ENCODE results near the gene MRPS5.

The MRPS5 gene

DNA sequence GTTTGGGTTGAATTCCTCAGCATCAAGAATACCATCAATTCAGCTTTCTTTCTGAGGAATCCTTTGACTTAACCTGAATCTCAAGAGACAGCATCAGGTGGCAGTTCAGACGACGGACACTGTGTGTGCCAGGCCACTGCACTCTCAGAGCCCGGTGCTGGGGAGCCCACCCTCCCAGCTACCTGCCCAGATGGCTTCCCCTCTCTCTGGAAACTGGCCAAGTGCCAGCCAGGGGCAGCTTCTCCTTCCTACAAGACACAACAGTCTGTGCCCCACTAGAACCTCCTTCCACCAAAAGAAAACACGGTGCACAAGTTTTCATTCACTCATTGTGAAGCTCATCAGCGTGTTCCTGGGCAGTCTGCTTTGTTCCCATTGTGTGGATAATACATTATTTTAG, 67.6 kb downstream of the MRPS5 start:
- Histone ChIP-seq H3K9ac (no peak overlapping the region), H3K4me1 (peaks cover 13 to 49% (median 36%) of the 10 kb centered on the region in 10 experiments), H3K4me2 (peak overlapping the region in 3 of 11 experiments; percentile 4 to 64 (median 51); a peak in 2 of 22 replicates), H4K20me1 (peaks cover 0 to 2% (median 0%) of the 10 kb centered on the region in 11 experiments; a peak in 1 of 22 replicates), H3K4me3 (no peak overlapping the region), H3K27me3 (no peaks in the 10 kb centered on the region), H3K9me3 (replicated peaks in 1 of 11) (no peaks in the 10 kb centered on the region), H3K27ac (no peak overlapping the region), H3K36me3 (no peaks in the 10 kb centered on the region)
- TF ChIP-seq Cebpa-rat (IDR thresholded peaks at IDR 0.05): no peak

- Histone ChIP-seq H4K20me1 (peaks cover 0 to under 1% (median 0%) of the 10 kb centered on the region in 11 experiments; a peak in 1 of 22 replicates), H3K27ac (no peak overlapping the region), H3K9ac (no peak overlapping the region), H3K4me1 (peaks cover 13 to 44% (median 31%) of the 10 kb centered on the region in 10 experiments), H3K4me3 (no peak overlapping the region), H3K4me2 (no peak overlapping the region), H3K9me3 (replicated peaks in 1 of 11) (no peaks in the 10 kb centered on the region), H3K27me3 (no peaks in the 10 kb centered on the region), H3K36me3 (no peaks in the 10 kb centered on the region)
- TF ChIP-seq Cebpa-rat (IDR thresholded peaks at IDR 0.05): no peak
These were observed 68.1 kb downstream of the MRPS5 start for GRCh38 chr2:95053543-95053942.

DNA sequence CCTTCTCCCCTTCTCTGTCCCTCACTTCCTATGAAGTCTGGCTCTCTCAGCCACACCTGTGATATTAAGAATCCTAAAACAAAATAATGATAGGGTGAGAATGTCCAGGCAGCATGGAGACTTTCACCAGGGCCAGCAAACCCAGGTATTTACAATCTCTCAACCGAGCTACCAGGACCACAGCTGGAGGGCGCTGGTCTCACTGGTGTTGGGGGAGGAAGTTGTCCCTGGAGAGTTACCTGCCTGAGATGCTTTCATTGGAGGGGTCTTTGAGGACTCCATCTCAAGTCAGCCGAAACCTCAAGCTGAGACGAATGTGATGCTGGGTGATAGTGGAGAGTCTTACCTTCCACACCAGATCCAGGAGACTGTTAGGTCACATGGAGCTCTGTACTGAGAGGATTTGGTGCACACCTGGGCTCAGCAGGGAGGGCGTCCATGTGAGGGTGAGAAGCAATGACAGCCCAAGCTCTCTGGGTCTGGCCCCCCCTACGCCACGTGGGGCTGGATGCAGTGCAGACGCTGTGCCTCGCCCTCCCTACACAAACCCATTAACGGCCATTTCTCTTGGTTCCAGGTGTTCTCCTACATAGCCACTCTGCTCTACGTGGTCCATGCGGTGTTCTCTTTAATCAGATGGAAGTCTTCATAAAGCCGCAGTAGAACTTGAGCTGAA, 68.7 kb downstream of the MRPS5 start:
- Histone ChIP-seq H3K9me3 (replicated peaks in 1 of 11) (no peaks in the 10 kb centered on the region), H4K20me1 (no peaks in the 10 kb centered on the region), H3K36me3 (no peaks in the 10 kb centered on the region), H3K4me3 (no peak overlapping the region), H3K27ac (no peak overlapping the region), H3K4me1 (peaks cover 13 to 40% (median 28%) of the 10 kb centered on the region in 10 experiments), H3K9ac (no peak overlapping the region), H3K27me3 (no peaks in the 10 kb centered on the region), H3K4me2 (no peak overlapping the region)
- TF ChIP-seq Cebpa-rat (IDR thresholded peaks at IDR 0.05): no peak

DNA sequence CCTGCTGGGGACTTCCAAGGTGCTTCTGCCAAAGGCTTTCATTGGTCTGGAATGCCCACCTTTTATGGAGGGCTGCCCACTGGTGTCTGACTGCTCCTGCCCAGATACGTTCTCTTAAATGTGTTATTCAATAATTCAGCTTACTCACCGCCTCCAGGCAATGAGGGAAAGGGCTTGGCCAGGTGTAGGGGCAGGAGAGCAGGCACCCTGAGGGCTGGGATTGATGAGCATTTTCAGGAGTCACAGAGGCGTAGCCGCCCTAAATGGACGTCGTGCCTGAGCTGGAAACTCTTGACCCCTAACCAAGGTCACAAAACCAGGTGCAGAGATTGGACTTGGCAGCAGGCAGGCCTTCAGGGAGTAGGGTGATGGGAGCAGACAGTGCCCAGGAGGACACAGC, 69.3 kb downstream of the MRPS5 start:
- no peak overlapping the region for H3K27ac ChIP-seq
- no peak overlapping the region for H3K4me3 ChIP-seq
- no peaks in the 10 kb centered on the region for H4K20me1 ChIP-seq
- no peaks in the 10 kb centered on the region for H3K36me3 ChIP-seq
- peaks cover 13 to 44% (median 34%) of the 10 kb centered on the region in 10 experiments for H3K4me1 ChIP-seq
- no peaks in the 10 kb centered on the region for H3K9me3 ChIP-seq (replicated peaks in 1 of 11)
- H3K9ac ChIP-seq: no peak overlapping the region
- no peak overlapping the region for H3K4me2 ChIP-seq
- TF ChIP-seq Cebpa-rat (IDR thresholded peaks at IDR 0.05): no peak
- no peaks in the 10 kb centered on the region for H3K27me3 ChIP-seq

- no peak overlapping the region for H3K27ac ChIP-seq
- no peaks in the 10 kb centered on the region for H4K20me1 ChIP-seq
- TF ChIP-seq Cebpa-rat (IDR thresholded peaks at IDR 0.05): no peak
- H3K9ac ChIP-seq: no peak overlapping the region
- H3K27me3 ChIP-seq: no peaks in the 10 kb centered on the region
- no peaks in the 10 kb centered on the region for H3K9me3 ChIP-seq (replicated peaks in 1 of 11)
- no peak overlapping the region for H3K4me2 ChIP-seq
- peaks cover 13 to 45% (median 35%) of the 10 kb centered on the region in 10 experiments for H3K4me1 ChIP-seq
- H3K36me3 ChIP-seq: no peaks in the 10 kb centered on the region
- H3K4me3 ChIP-seq: no peak overlapping the region
These were observed 70.0 kb downstream of the MRPS5 start for GRCh38 chr2:95051626-95052025.

GRCh38 chr2:95050385-95051300, 71.0 kb downstream of the MRPS5 start:
- peaks cover 13 to 39% (median 29%) of the 10 kb centered on the region in 10 experiments for H3K4me1 ChIP-seq
- H4K20me1 ChIP-seq: no peaks in the 10 kb centered on the region
- H3K9ac ChIP-seq: no peak overlapping the region
- H3K27ac ChIP-seq: no peak overlapping the region; a peak in 1 of 22 replicates
- no peaks in the 10 kb centered on the region for H3K9me3 ChIP-seq (replicated peaks in 1 of 11)
- H3K4me3 ChIP-seq: no peak overlapping the region
- no peaks in the 10 kb centered on the region for H3K36me3 ChIP-seq
- TF ChIP-seq Cebpa-rat (IDR thresholded peaks at IDR 0.05): peak in 4 of 11 experiments; percentile 8 to 71 (median 36); a peak in 3 of 22 replicates
- peak overlapping the region; percentile 50 to 84 (median 69) for H3K4me2 ChIP-seq
- no peaks in the 10 kb centered on the region for H3K27me3 ChIP-seq

GRCh38 chr2:95049961-95050360, 71.6 kb downstream of the MRPS5 start:
- no peak overlapping the region for H3K27ac ChIP-seq
- H3K27me3 ChIP-seq: no peaks in the 10 kb centered on the region
- no peaks in the 10 kb centered on the region for H4K20me1 ChIP-seq
- H3K9me3 ChIP-seq (replicated peaks in 1 of 11): no peaks in the 10 kb centered on the region
- H3K9ac ChIP-seq: no peak overlapping the region
- no peaks in the 10 kb centered on the region for H3K36me3 ChIP-seq
- no peak overlapping the region for H3K4me3 ChIP-seq
- H3K4me2 ChIP-seq: peak overlapping the region in 8 of 11 experiments; percentile 50 to 84 (median 74); a peak in 11 of 22 replicates
- TF ChIP-seq Cebpa-rat (IDR thresholded peaks at IDR 0.05): no peak
- peaks cover 13 to 32% (median 23%) of the 10 kb centered on the region in 10 experiments for H3K4me1 ChIP-seq

DNA sequence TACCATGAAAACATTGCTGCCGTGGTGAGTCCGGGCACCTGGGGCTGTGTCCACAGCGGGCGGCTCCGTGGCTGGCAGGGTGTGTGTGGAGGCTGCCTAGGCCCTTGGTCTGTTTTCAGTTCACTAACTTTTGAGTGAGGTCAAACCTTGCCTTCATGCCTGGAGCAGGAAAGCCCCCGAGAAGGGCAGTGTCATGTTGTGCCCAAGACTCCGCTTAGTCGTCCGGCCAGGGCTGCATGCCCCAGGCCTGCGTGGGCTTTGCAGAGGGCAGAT, 72.0 kb downstream of the MRPS5 start:
- Histone ChIP-seq H3K4me3 (no peak overlapping the region), H3K36me3 (no peaks in the 10 kb centered on the region), H3K4me2 (no peak overlapping the region), H4K20me1 (no peaks in the 10 kb centered on the region), H3K4me1 (peaks cover 13 to 29% (median 23%) of the 10 kb centered on the region in 10 experiments), H3K27me3 (no peaks in the 10 kb centered on the region), H3K27ac (no peak overlapping the region), H3K9me3 (replicated peaks in 1 of 11) (no peaks in the 10 kb centered on the region), H3K9ac (no peak overlapping the region)
- TF ChIP-seq Cebpa-rat (IDR thresholded peaks at IDR 0.05): no peak

DNA sequence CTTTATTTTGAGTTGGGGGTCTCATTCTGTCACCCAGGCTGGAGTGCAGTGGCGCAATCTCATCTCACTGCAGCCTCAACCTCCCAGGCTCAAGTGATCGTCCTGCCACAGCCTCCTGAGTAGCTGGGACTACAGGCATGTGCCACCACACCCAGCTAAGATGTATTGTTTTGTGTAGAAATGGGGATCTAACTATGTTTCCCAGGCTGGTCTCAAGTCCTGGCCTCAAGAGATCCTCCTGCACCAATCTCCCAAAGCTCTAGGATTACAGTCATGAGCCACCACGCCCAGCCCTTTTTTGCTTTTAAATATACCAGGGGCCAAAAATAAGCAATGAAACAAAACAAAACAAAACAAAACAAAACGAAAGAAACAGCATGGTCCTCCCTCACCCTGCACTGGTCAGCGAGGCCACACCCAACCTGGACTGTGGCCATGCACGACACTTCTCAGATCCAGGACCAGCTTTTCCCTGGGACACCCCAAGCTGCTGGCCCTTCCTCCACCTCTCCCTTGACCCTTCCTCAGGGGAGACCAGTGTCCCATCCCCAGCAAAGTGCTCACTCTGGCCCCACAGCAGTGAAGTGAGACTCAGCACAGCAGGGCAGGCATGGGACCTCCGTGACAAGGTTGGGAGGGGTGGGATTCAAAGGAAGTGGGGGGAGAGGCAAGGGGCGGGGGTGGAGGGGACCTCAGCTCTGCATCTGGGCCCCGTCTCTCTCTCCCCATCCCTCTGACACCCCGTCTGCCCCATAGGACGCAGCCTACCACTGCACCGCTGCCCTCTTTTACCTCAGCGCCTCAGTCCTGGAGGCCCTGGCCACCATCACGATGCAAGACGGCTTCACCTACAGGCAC, 72.6 kb downstream of the MRPS5 start:
- Histone ChIP-seq H3K9ac (no peak overlapping the region), H3K27ac (no peak overlapping the region), H3K36me3 (no peaks in the 10 kb centered on the region), H4K20me1 (no peaks in the 10 kb centered on the region), H3K9me3 (replicated peaks in 1 of 11) (no peaks in the 10 kb centered on the region), H3K27me3 (no peaks in the 10 kb centered on the region), H3K4me1 (peaks cover 13 to 25% (median 22%) of the 10 kb centered on the region in 10 experiments), H3K4me3 (no peak overlapping the region), H3K4me2 (no peak overlapping the region)
- TF ChIP-seq Cebpa-rat (IDR thresholded peaks at IDR 0.05): no peak

Data from BLaER1 treated with 17β-estradiol and CSF1 and Interleukin-3, amounts not matched to agents 10 nM and 100 nM (cell line).